Measurements from ENCODE around the gene FGF14. TPM values are rescaled to one million over a fixed set of nuclear protein-coding genes. Genes with fewer than 3 reads are reported as not detected.

FGF14 gene
- total and polyA plus RNA-seq, 2 experiments from 2014 or later, result 0.03 TPM; not detected in 1

DNA sequence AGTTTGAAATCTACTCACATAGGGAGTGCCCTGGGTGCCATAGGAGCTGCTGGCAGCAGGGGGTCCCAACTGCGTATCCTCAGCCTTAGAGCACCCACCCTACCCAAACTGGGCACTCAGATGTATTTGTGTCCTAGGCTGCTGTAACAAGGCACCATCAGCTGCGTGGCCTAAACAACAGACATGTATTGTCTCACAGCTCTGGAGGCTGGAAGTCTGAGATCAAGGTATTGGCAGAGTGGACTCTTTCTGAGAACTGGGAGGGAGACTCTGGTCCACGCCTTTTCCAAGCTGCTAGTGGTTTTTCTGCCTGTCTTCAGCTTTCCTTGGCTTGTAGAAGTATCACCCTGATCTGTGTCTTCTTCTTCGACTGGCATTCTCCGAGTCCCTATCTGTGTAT is 83.6 kb downstream of the FGF14 start (continued):
- TF ChIP-seq, protein P1, sequence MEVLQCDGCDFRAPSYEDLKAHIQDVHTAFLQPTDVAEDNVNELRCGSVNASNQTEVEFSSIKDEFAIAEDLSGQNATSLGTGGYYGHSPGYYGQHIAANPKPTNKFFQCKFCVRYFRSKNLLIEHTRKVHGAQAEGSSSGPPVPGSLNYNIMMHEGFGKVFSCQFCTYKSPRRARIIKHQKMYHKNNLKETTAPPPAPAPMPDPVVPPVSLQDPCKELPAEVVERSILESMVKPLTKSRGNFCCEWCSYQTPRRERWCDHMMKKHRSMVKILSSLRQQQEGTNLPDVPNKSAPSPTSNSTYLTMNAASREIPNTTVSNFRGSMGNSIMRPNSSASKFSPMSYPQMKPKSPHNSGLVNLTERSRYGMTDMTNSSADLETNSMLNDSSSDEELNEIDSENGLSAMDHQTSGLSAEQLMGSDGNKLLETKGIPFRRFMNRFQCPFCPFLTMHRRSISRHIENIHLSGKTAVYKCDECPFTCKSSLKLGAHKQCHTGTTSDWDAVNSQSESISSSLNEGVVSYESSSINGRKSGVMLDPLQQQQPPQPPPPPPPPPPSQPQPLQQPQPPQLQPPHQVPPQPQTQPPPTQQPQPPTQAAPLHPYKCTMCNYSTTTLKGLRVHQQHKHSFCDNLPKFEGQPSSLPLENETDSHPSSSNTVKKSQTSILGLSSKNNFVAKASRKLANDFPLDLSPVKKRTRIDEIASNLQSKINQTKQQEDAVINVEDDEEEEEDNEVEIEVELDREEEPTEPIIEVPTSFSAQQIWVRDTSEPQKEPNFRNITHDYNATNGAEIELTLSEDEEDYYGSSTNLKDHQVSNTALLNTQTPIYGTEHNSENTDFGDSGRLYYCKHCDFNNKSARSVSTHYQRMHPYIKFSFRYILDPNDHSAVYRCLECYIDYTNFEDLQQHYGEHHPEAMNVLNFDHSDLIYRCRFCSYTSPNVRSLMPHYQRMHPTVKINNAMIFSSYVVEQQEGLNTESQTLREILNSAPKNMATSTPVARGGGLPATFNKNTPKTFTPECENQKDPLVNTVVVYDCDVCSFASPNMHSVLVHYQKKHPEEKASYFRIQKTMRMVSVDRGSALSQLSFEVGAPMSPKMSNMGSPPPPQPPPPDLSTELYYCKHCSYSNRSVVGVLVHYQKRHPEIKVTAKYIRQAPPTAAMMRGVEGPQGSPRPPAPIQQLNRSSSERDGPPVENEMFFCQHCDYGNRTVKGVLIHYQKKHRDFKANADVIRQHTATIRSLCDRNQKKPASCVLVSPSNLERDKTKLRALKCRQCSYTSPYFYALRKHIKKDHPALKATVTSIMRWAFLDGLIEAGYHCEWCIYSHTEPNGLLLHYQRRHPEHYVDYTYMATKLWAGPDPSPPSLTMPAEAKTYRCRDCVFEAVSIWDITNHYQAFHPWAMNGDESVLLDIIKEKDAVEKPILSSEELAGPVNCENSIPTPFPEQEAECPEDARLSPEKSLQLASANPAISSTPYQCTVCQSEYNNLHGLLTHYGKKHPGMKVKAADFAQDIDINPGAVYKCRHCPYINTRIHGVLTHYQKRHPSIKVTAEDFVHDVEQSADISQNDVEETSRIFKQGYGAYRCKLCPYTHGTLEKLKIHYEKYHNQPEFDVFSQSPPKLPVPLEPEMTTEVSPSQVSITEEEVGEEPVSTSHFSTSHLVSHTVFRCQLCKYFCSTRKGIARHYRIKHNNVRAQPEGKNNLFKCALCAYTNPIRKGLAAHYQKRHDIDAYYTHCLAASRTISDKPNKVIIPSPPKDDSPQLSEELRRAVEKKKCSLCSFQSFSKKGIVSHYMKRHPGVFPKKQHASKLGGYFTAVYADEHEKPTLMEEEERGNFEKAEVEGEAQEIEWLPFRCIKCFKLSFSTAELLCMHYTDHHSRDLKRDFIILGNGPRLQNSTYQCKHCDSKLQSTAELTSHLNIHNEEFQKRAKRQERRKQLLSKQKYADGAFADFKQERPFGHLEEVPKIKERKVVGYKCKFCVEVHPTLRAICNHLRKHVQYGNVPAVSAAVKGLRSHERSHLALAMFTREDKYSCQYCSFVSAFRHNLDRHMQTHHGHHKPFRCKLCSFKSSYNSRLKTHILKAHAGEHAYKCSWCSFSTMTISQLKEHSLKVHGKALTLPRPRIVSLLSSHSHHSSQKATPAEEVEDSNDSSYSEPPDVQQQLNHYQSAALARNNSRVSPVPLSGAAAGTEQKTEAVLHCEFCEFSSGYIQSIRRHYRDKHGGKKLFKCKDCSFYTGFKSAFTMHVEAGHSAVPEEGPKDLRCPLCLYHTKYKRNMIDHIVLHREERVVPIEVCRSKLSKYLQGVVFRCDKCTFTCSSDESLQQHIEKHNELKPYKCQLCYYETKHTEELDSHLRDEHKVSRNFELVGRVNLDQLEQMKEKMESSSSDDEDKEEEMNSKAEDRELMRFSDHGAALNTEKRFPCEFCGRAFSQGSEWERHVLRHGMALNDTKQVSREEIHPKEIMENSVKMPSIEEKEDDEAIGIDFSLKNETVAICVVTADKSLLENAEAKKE (CRISPR knock-in tag; IDR thresholded peaks at IDR 0.05), result no peak
- TF ChIP-seq ZNF114 (CRISPR knock-in tag; IDR thresholded peaks at IDR 0.05) (no peak), NANOG (IDR thresholded peaks at IDR 0.05; ENCODE audit: borderline replicate concordance) (no peak), POLR2AphosphoS5 (IDR thresholded peaks at IDR 0.05; ENCODE audit: low read depth) (no peak)

DNA sequence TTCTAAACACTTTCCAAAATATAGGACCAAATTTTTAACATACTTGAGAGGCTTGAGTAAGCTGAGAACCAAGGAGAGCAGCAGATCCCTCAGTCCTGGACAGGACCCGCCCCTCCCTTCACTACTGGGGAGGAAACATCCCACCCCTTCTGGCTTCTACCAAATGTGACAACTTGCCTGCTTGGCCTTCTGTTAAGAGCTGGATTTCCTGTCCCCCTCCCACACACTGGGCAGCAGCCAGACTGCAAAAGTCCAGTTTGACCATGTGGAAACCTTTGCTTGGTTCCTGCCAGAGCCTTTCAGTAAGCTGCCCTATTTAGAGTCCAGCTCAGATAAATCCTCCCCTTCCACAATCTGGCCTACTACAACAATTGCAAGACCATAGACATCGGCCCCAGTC is 84.3 kb downstream of the FGF14 start:
- H3K27ac Mint-ChIP-seq, result no peak overlapping the region
- Histone ChIP-seq H3K27me3 (ENCODE audit: insufficient read depth) (no peaks in the 10 kb centered on the region), H4K20me1 (replicated peaks; ENCODE audit: insufficient read depth) (no peaks in the 10 kb centered on the region), H3K9me2 (ENCODE audit: insufficient read depth) (no peaks in the 10 kb centered on the region), H3K27ac (ENCODE audit: low read depth) (no peak overlapping the region), H3K79me2 (replicated peaks; ENCODE audit: insufficient read depth) (no peaks in the 10 kb centered on the region), H3K36me3 (ENCODE audit: insufficient read depth) (no peaks in the 10 kb centered on the region), H3F3A (replicated peaks; ENCODE audit: low read depth) (no peaks in the 10 kb centered on the region), H3K4me3 (no peak overlapping the region), H3K4me2 (no peak overlapping the region), H3K4me1 (ENCODE audit: insufficient read depth) (no peaks in the 10 kb centered on the region), H2AFZ (no peak overlapping the region)
- no peak for DNase-seq (ENCODE audit: low spot score)
- H3K27me3 Mint-ChIP-seq (ENCODE audit: insufficient read depth, low read depth, poor library complexity), result peaks cover 1% of the 10 kb centered on the region
- no peaks in the 10 kb centered on the region for H3K4me1 Mint-ChIP-seq
- ATAC-seq, result no peak
- H3K4me3 Mint-ChIP-seq, result no peak overlapping the region
- no peaks in the 10 kb centered on the region for H3K36me3 Mint-ChIP-seq (ENCODE audit: low read depth)
- no peaks in the 10 kb centered on the region for H3K9me3 Mint-ChIP-seq
- no peak for TF ChIP-seq POLR2AphosphoS5 (IDR thresholded peaks at IDR 0.05; ENCODE audit: low read depth)
- TF ChIP-seq, protein P2, sequence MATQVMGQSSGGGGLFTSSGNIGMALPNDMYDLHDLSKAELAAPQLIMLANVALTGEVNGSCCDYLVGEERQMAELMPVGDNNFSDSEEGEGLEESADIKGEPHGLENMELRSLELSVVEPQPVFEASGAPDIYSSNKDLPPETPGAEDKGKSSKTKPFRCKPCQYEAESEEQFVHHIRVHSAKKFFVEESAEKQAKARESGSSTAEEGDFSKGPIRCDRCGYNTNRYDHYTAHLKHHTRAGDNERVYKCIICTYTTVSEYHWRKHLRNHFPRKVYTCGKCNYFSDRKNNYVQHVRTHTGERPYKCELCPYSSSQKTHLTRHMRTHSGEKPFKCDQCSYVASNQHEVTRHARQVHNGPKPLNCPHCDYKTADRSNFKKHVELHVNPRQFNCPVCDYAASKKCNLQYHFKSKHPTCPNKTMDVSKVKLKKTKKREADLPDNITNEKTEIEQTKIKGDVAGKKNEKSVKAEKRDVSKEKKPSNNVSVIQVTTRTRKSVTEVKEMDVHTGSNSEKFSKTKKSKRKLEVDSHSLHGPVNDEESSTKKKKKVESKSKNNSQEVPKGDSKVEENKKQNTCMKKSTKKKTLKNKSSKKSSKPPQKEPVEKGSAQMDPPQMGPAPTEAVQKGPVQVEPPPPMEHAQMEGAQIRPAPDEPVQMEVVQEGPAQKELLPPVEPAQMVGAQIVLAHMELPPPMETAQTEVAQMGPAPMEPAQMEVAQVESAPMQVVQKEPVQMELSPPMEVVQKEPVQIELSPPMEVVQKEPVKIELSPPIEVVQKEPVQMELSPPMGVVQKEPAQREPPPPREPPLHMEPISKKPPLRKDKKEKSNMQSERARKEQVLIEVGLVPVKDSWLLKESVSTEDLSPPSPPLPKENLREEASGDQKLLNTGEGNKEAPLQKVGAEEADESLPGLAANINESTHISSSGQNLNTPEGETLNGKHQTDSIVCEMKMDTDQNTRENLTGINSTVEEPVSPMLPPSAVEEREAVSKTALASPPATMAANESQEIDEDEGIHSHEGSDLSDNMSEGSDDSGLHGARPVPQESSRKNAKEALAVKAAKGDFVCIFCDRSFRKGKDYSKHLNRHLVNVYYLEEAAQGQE (IDR thresholded peaks at IDR 0.05; ENCODE audit: unreplicated experiment), result no peak
- TF ChIP-seq ZNF331 (CRISPR knock-in tag; IDR thresholded peaks at IDR 0.05; ENCODE audit: low read depth), result no peak
- TF ChIP-seq, protein P1 (CRISPR knock-in tag; IDR thresholded peaks at IDR 0.05), result no peak
- TF ChIP-seq NANOG (IDR thresholded peaks at IDR 0.05; ENCODE audit: borderline replicate concordance), result no peak

All from GM23338 (cell line).